Hepatocyte (in vitro differentiated cells): ENCODE results near the gene MPC1L. TPM values are rescaled to one million over a fixed set of nuclear protein-coding genes. Genes with fewer than 3 reads are reported as not detected.

Source experiments
- DNase-seq: peaks from one replicate; pipeline ENCODE4 v3.0.0-alpha.2; 2016; ENCODE audit warnings: low spot score
- H2AFZ ChIP-seq: fragments of 200-600 bp; sonication (generic); 2 replicates; pipeline ENCODE4 v1.6.0; 2016; ENCODE audit warnings: antibody characterized with exemption, mild to moderate bottlenecking
- H3K27ac ChIP-seq: fragments of 200-600 bp; sonication (generic); 2 replicates; pipeline ENCODE4 v1.5.1; 2016; ENCODE audit warnings: mild to moderate bottlenecking
- H3K27me3 ChIP-seq: fragments of 200-600 bp; sonication (generic); 2 replicates; pipeline ENCODE4 v1.6.1; 2016
- H3K36me3 ChIP-seq: fragments of 200-600 bp; sonication (generic); replicated peaks from 2 replicates; pipeline ENCODE4 v1.5.1; 2016; ENCODE audit warnings: low read depth; ENCODE audit not compliant: insufficient read depth
- H3K4me1 ChIP-seq: fragments of 200-600 bp; sonication (generic); 2 replicates; pipeline ENCODE4 v1.5.1; 2016; ENCODE audit warnings: mild to moderate bottlenecking, moderate library complexity; ENCODE audit not compliant: insufficient read depth
- H3K4me2 ChIP-seq: fragments of 200-600 bp; sonication (generic); 2 replicates; pipeline ENCODE4 v1.6.0; 2016
- H3K4me3 ChIP-seq: fragments of 200-600 bp; sonication (generic); 2 replicates; pipeline ENCODE4 v1.5.1; 2016; ENCODE audit warnings: mild to moderate bottlenecking
- H3K79me2 ChIP-seq: fragments of 200-600 bp; sonication (generic); 2 replicates; pipeline ENCODE4 v1.6.0; 2017; ENCODE audit warnings: mild to moderate bottlenecking
- H3K9me2 ChIP-seq: fragments of 200-600 bp; sonication (generic); replicated peaks from 2 replicates; pipeline ENCODE4 v1.6.0; 2017; ENCODE audit warnings: mild to moderate bottlenecking; ENCODE audit not compliant: insufficient read depth
- H3K9me3 ChIP-seq: fragments of 200-600 bp; sonication (generic); 2 replicates; pipeline ENCODE4 v1.5.1; 2016; ENCODE audit warnings: low read depth, mild to moderate bottlenecking
- H4K20me1 ChIP-seq: fragments of 200-600 bp; sonication (generic); 2 replicates; pipeline ENCODE4 v1.6.0; 2016; ENCODE audit warnings: mild to moderate bottlenecking; ENCODE audit not compliant: insufficient read depth, poor library complexity, severe bottlenecking
- EZH2 ChIP-seq: fragments of 200-600 bp; sonication (generic); IDR thresholded peaks from 2 replicates; pipeline ENCODE4 v1.6.1; 2016; ENCODE audit warnings: antibody characterized with exemption, mild to moderate bottlenecking, borderline replicate concordance
- EZH2phosphoT487 ChIP-seq: fragments of 200-600 bp; sonication (generic); IDR thresholded peaks from one replicate; pipeline ENCODE4 v1.6.1; 2018; ENCODE audit warnings: antibody characterized with exemption, mild to moderate bottlenecking, low read depth, moderate library complexity; ENCODE audit not compliant: unreplicated experiment, severe bottlenecking
- WGBS: methylation state at CpG from one replicate; pipeline ENCODE4 v1.1.6; 2016; ENCODE audit warnings: low lambda C conversion rate; ENCODE audit errors: missing lambda C conversion rate; 5-methylcytosine and 5-hydroxymethylcytosine counted together
- polyA plus RNA-seq: library from polyadenylated mRNA; unstranded; fragments of >200 nt; fragmentation: Nextera tagmentation; extraction: Ambion mirVana; gene quantifications from 2 replicates; pipeline ENCODE4 v1.2.1, GENCODE V29; 2016
- total RNA-seq: library from RNA; depleted of rRNA; stranded (reverse); fragments of >200 nt; gene quantifications from 2 replicates; pipeline ENCODE4 v1.2.3, GENCODE V29; 2014
- TF ChIP-seq, protein P1 (sequence below): fragments of 200-600 bp; sonication (generic); IDR thresholded peaks from 2 replicates; pipeline ENCODE4 v1.5.1; 2016; ENCODE audit warnings: antibody characterized with exemption, mild to moderate bottlenecking; ENCODE audit not compliant: poor library complexity

The MPC1L gene
- total and polyA plus RNA-seq, 2 experiments from 2014 or later, result not detected

DNA sequence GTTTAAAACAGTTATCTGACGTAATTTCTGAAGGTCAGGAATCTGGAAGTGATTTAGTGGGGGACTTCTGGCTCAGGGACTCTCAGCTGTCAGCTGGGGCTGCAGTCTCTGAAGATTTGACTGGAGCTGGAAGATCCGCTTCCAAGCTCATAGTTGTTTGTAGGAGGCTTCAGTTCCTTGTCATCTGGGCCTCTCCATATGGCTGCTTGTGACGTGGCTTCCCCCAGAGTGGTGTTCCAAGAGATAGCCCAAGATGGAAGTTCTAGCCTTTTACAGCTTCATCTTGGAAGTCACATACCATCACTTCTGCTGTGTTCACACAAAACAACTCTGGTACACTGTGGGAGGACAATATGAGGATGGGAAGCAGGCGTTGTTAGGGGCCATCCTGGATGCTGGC, 2.1 kb downstream of the MPC1L start:
- H3K79me2 ChIP-seq, result no peaks in the 10 kb centered on the region
- H2AFZ ChIP-seq, result no peak overlapping the region
- no peaks in the 10 kb centered on the region for H3K9me2 ChIP-seq
- no peaks in the 10 kb centered on the region for H4K20me1 ChIP-seq
- H3K36me3 ChIP-seq, result no peaks in the 10 kb centered on the region
- no peak for DNase-seq
- H3K9me3 ChIP-seq, result no peaks in the 10 kb centered on the region
- WGBS, result 81% methylated on average over 4 of the region's 4 CpGs
- H3K27ac ChIP-seq, result no peak overlapping the region
- no peaks in the 10 kb centered on the region for H3K27me3 ChIP-seq
- no peaks in the 10 kb centered on the region for H3K4me1 ChIP-seq
- H3K4me2 ChIP-seq, result no peak overlapping the region
- TF ChIP-seq EZH2 (no peak), EZH2phosphoT487 (no peak)
- H3K4me3 ChIP-seq, result no peak overlapping the region

DNA sequence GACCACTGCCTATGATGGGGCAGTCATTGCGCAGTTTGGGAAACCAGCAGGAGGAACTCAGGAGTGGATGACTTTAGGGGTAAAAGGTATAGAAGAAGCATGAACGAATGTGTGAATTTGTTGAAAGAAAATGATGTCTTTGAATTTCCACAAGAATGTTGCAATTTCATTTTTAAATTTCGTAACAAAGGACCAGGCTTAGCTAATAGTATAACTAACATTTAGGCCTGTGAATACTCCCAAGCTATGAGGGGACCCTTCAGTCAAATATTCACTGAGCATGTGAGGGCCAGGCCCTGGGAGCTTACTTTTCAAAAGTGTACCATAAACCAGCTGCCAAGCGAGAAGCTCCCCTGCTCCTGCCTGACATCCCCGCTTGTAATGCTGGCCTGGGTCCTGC, 5.3 kb downstream of the MPC1L start:
- no peaks in the 10 kb centered on the region for H4K20me1 ChIP-seq
- no peaks in the 10 kb centered on the region for H3K4me1 ChIP-seq
- no peak for DNase-seq

DNA sequence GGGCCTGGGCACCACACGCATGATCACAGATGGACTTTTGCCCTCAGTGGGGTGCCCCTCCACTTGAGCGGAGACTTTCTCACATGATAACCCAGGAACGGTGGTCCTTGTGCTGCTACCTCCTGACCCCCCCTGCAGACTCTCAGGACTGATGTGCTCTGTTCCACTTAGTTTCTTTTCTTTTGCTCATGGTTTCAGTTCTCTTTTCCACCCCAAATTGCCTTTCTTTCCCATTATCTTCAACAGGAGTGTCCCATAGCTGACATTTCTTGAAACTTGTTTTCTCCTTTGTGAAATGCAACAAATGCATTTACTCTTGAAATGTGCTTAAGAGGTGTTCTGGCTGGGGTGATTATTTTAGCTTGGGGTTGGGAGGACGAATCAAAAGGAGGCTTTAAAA, 9.0 kb downstream of the MPC1L start:
- H3K4me3 ChIP-seq, result no peak overlapping the region

More for the DNA sequence above, 5.3 kb downstream of the MPC1L start:
- Histone ChIP-seq H3K36me3 (no peaks in the 10 kb centered on the region), H3K9me2 (no peaks in the 10 kb centered on the region), H2AFZ (no peak overlapping the region), H3K4me2 (no peak overlapping the region), H3K9me3 (no peaks in the 10 kb centered on the region), H3K4me3 (no peak overlapping the region), H3K27ac (no peak overlapping the region), H3K27me3 (no peaks in the 10 kb centered on the region), H3K79me2 (no peaks in the 10 kb centered on the region)
- 89% methylated on average over 5 of the region's 5 CpGs for WGBS
- TF ChIP-seq, protein P1, sequence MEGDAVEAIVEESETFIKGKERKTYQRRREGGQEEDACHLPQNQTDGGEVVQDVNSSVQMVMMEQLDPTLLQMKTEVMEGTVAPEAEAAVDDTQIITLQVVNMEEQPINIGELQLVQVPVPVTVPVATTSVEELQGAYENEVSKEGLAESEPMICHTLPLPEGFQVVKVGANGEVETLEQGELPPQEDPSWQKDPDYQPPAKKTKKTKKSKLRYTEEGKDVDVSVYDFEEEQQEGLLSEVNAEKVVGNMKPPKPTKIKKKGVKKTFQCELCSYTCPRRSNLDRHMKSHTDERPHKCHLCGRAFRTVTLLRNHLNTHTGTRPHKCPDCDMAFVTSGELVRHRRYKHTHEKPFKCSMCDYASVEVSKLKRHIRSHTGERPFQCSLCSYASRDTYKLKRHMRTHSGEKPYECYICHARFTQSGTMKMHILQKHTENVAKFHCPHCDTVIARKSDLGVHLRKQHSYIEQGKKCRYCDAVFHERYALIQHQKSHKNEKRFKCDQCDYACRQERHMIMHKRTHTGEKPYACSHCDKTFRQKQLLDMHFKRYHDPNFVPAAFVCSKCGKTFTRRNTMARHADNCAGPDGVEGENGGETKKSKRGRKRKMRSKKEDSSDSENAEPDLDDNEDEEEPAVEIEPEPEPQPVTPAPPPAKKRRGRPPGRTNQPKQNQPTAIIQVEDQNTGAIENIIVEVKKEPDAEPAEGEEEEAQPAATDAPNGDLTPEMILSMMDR, result no peak
- TF ChIP-seq EZH2phosphoT487 (no peak), EZH2 (no peak)

DNA sequence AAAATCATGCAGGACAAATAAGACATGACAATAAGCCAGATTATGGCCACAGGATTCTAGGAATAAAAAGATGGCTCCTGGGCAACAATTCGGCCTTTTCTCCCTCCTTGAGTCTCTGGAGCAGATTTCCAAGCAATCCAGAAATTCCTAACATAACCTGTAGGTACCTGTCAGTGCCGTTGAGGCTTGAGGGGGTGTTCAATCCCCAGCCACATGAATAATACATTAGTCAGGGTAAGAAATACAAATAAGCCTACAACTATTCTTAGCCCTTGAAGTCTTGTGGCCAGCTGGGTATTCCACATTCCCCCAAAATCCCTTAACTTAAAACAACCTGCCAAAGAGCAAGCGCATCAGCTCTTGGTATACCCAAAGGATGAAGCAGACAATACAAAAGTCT, 14.5 kb downstream of the MPC1L start:
- H3K4me2 ChIP-seq, result no peak overlapping the region
- H3K4me3 ChIP-seq, result no peak overlapping the region
- WGBS, result 71% methylated on average over 3 of the region's 3 CpGs
- TF ChIP-seq EZH2phosphoT487 (no peak), EZH2 (no peak)
- TF ChIP-seq, protein P1, result no peak
- H3K4me1 ChIP-seq, result no peaks in the 10 kb centered on the region
- no peaks in the 10 kb centered on the region for H3K9me3 ChIP-seq
- H4K20me1 ChIP-seq, result no peaks in the 10 kb centered on the region
- H3K27ac ChIP-seq, result no peak overlapping the region
- DNase-seq, result no peak
- no peaks in the 10 kb centered on the region for H3K36me3 ChIP-seq
- no peak overlapping the region for H2AFZ ChIP-seq
- H3K27me3 ChIP-seq, result no peaks in the 10 kb centered on the region
- H3K79me2 ChIP-seq, result peaks cover 11% of the 10 kb centered on the region
- no peaks in the 10 kb centered on the region for H3K9me2 ChIP-seq

More for the DNA sequence above, 9.0 kb downstream of the MPC1L start:
- TF ChIP-seq, protein P1, result no peak
- TF ChIP-seq EZH2phosphoT487, result no peak
- TF ChIP-seq EZH2, result no peak
- Histone ChIP-seq H3K27ac (no peak overlapping the region), H3K79me2 (no peaks in the 10 kb centered on the region), H3K9me2 (no peaks in the 10 kb centered on the region), H3K4me2 (no peak overlapping the region), H3K27me3 (no peaks in the 10 kb centered on the region), H3K9me3 (no peaks in the 10 kb centered on the region), H4K20me1 (no peaks in the 10 kb centered on the region), H3K4me1 (no peaks in the 10 kb centered on the region), H2AFZ (no peak overlapping the region), H3K36me3 (no peaks in the 10 kb centered on the region)
- 92% methylated on average over 4 of the region's 4 CpGs for WGBS
- DNase-seq, result no peak
